Liver (tissue), 2 donors: ENCODE measurements around the gene HMGN4.

Experiments used
- RAD21 ChIP-seq, 2 donors: IDR thresholded peaks; 2 replicates each; pipeline ENCODE4 v1.6.1; 2016; ENCODE audit warnings: antibody characterized with exemption in 2 of 2, mild to moderate bottlenecking in 2 of 2
- TF ChIP-seq, protein P1 (sequence below): IDR thresholded peaks from 2 replicates; pipeline ENCODE4 v1.6.1; 2016; ENCODE audit warnings: antibody characterized with exemption
- donor health status: healthy.

DNA sequence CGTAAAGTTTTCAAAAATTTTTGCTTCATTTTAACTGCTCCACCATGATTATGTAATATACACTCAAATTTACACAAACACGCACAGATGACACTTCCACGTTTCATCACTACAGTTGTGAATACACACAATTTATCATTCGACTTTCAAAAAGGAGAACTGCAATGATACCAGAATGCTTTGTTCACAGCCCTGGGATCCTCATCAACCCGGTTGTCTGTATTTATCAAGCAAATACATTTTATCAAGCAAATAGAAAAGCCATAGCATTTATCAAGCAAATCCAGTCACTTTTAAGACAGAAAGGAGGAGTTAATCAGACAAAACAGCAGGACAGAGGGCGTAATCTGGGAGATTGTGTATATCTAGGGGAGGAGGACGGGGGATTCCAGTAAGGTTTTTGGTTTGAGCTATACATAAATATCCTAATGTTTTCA, 38.3 kb downstream of the HMGN4 start:
- TF ChIP-seq RAD21 (IDR thresholded peaks at IDR 0.05) = no peak
- TF ChIP-seq, protein P1, sequence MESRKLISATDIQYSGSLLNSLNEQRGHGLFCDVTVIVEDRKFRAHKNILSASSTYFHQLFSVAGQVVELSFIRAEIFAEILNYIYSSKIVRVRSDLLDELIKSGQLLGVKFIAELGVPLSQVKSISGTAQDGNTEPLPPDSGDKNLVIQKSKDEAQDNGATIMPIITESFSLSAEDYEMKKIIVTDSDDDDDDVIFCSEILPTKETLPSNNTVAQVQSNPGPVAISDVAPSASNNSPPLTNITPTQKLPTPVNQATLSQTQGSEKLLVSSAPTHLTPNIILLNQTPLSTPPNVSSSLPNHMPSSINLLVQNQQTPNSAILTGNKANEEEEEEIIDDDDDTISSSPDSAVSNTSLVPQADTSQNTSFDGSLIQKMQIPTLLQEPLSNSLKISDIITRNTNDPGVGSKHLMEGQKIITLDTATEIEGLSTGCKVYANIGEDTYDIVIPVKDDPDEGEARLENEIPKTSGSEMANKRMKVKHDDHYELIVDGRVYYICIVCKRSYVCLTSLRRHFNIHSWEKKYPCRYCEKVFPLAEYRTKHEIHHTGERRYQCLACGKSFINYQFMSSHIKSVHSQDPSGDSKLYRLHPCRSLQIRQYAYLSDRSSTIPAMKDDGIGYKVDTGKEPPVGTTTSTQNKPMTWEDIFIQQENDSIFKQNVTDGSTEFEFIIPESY = no peak
